ENCODE data around the gene POSTN.

Gene POSTN, protein sequence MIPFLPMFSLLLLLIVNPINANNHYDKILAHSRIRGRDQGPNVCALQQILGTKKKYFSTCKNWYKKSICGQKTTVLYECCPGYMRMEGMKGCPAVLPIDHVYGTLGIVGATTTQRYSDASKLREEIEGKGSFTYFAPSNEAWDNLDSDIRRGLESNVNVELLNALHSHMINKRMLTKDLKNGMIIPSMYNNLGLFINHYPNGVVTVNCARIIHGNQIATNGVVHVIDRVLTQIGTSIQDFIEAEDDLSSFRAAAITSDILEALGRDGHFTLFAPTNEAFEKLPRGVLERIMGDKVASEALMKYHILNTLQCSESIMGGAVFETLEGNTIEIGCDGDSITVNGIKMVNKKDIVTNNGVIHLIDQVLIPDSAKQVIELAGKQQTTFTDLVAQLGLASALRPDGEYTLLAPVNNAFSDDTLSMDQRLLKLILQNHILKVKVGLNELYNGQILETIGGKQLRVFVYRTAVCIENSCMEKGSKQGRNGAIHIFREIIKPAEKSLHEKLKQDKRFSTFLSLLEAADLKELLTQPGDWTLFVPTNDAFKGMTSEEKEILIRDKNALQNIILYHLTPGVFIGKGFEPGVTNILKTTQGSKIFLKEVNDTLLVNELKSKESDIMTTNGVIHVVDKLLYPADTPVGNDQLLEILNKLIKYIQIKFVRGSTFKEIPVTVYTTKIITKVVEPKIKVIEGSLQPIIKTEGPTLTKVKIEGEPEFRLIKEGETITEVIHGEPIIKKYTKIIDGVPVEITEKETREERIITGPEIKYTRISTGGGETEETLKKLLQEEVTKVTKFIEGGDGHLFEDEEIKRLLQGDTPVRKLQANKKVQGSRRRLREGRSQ

DNA sequence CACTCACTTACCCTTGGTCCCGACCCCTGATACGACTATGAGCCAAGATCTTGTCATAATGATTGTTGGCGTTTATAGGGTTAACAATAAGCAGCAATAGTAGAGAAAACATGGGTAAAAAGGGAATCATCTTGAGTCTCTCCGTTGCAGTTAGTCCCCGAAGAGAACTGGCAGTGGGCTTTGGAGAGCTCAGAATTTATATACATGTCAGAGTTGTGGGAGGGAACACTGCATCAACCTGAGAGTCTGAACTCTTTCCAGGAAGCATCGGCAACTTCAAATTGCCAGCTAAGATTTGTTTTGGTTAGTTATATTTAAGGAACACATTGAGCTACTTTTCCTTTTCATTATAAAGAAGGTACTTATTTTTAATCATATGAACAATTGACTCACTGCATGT, at the start of gene POSTN:
Gene POSTN (minus strand): TSS at position 172 of the 400 bp plus-strand sequence. CDS start 42 bp downstream, at position 130.
- H3K4me2 ChIP-seq = no peak within 1 kb of the TSS
- H3K4me1 ChIP-seq (ENCODE audit: low read depth, poor library complexity, severe bottlenecking) = no peaks in the 10 kb centered on the region
- H3K27ac ChIP-seq = no peak within 1 kb of the TSS
- H3K27me3 ChIP-seq (ENCODE audit: insufficient read depth, low read depth) = no peaks in the 10 kb centered on the region
- H3K36me3 ChIP-seq (ENCODE audit: insufficient read depth) = no peaks in the 10 kb centered on the region
- no peak within 1 kb of the TSS for H2AFZ ChIP-seq (ENCODE audit: low read depth)
- no peaks in the 10 kb centered on the region for H3K79me2 ChIP-seq (ENCODE audit: insufficient read depth, low read depth)
- H4K20me1 ChIP-seq (ENCODE audit: insufficient read depth) = no peaks in the 10 kb centered on the region
- TF ChIP-seq, protein P1, sequence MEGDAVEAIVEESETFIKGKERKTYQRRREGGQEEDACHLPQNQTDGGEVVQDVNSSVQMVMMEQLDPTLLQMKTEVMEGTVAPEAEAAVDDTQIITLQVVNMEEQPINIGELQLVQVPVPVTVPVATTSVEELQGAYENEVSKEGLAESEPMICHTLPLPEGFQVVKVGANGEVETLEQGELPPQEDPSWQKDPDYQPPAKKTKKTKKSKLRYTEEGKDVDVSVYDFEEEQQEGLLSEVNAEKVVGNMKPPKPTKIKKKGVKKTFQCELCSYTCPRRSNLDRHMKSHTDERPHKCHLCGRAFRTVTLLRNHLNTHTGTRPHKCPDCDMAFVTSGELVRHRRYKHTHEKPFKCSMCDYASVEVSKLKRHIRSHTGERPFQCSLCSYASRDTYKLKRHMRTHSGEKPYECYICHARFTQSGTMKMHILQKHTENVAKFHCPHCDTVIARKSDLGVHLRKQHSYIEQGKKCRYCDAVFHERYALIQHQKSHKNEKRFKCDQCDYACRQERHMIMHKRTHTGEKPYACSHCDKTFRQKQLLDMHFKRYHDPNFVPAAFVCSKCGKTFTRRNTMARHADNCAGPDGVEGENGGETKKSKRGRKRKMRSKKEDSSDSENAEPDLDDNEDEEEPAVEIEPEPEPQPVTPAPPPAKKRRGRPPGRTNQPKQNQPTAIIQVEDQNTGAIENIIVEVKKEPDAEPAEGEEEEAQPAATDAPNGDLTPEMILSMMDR (conservative IDR thresholded peaks at IDR 0.05; ENCODE audit: low read depth, low read length) = no peak
- no peak within 1 kb of the TSS for H3K4me3 ChIP-seq (IDR thresholded peaks at IDR 0.05; ENCODE audit: insufficient read depth, low read depth, low read length)
- no peak within 1 kb of the TSS for H3K9ac ChIP-seq

DNA sequence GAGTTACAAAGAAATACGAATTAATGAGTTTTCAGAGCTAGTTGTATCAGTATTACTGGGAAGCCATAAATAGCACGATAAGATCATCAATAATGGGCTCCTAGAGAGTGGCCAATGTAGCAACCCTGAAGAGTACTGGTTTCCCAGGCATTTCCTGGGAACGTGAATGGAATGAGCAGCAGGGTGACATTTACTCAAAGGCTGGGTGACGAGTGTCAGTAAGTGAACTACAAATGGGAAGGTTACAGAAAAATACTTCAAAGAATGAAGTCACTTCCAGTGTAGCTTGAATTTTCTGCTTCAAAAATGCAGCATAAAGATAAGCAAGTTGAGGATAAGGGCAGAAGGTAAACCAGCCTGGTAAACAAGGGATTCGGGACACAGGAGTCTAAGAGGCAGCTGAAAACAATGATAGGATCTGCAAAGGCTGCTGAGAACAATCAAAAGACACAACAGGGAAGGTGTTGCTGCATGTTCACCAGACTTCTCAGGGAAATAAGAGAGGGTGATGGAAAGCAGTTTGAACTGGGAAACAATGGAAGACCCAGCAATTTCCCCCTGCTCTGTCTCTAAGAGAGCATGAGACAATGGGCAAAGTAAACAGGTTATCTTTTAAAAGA, 48.6 kb upstream of the POSTN start:
- Histone ChIP-seq H2AFZ (ENCODE audit: low read depth) (no peak overlapping the region), H3K4me3 (IDR thresholded peaks at IDR 0.05; ENCODE audit: insufficient read depth, low read depth, low read length) (no peak overlapping the region), H3K4me1 (ENCODE audit: low read depth, poor library complexity, severe bottlenecking) (no peaks in the 10 kb centered on the region), H3K27me3 (ENCODE audit: insufficient read depth, low read depth) (no peaks in the 10 kb centered on the region), H3K4me2 (no peak overlapping the region), H4K20me1 (ENCODE audit: insufficient read depth) (no peaks in the 10 kb centered on the region), H3K9ac (no peak overlapping the region), H3K79me2 (ENCODE audit: insufficient read depth, low read depth) (no peaks in the 10 kb centered on the region), H3K36me3 (ENCODE audit: insufficient read depth) (no peaks in the 10 kb centered on the region), H3K27ac (no peak overlapping the region)
- TF ChIP-seq, protein P1 (conservative IDR thresholded peaks at IDR 0.05; ENCODE audit: low read depth, low read length) = no peak

DNA sequence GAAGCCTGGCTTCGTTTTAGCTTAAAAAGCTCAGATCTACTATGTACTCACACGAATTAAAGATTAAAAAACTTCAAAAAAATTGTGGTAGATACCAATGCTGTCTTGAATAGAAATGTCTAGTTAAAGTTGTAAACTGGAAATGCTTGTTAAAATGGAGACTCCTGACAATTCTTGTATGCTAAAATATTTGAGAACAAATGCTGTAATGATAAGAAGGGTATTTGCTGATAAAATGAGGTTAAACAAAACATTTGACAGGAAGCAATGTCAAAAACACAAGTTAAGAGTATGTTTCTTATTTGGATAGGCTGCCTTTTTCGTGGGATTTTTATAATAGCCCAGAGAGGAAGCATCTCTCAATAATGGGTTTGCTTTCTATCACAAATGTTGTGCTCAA, 48.0 kb upstream of the POSTN start:
- H2AFZ ChIP-seq (ENCODE audit: low read depth) = no peak overlapping the region
- H3K4me2 ChIP-seq = no peak overlapping the region
- H3K4me3 ChIP-seq (IDR thresholded peaks at IDR 0.05; ENCODE audit: insufficient read depth, low read depth, low read length) = no peak overlapping the region
- no peak overlapping the region for H3K9ac ChIP-seq
- no peak overlapping the region for H3K27ac ChIP-seq
- TF ChIP-seq, protein P1 (conservative IDR thresholded peaks at IDR 0.05; ENCODE audit: low read depth, low read length) = no peak
- no peaks in the 10 kb centered on the region for H3K4me1 ChIP-seq (ENCODE audit: low read depth, poor library complexity, severe bottlenecking)
- no peaks in the 10 kb centered on the region for H4K20me1 ChIP-seq (ENCODE audit: insufficient read depth)
- H3K79me2 ChIP-seq (ENCODE audit: insufficient read depth, low read depth) = no peaks in the 10 kb centered on the region
- no peaks in the 10 kb centered on the region for H3K36me3 ChIP-seq (ENCODE audit: insufficient read depth)
- H3K27me3 ChIP-seq (ENCODE audit: insufficient read depth, low read depth) = no peaks in the 10 kb centered on the region

DNA sequence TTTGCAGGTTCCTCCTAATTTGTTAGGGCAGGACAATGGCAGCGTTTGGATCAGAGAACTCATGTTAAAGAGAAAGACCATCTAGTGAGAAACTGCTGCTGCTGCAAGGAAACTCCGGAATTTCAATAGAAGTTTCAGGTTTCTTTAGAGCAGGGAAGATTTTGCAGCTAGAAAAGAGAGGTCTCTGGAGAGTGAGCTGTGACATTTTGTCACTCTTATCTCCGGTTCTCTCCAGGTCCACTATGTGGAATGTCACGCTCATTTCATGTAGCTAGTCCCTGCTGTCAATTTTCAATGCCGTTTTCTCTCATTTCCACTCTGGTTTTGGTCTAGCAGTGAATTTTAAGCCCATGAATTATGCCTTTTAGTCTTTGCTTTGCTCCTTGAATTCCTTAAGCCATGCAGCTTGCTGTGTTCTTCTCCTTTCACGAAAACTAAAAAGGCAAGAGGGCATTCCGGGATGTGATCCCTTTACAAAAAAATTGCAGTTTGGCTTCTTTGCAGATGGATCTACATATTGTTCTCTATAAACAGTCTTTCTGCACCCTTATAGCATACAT, 46.7 kb upstream of the POSTN start:
- H3K27ac ChIP-seq = no peak overlapping the region
- no peaks in the 10 kb centered on the region for H3K36me3 ChIP-seq (ENCODE audit: insufficient read depth)
- no peak overlapping the region for H3K9ac ChIP-seq
- no peaks in the 10 kb centered on the region for H3K79me2 ChIP-seq (ENCODE audit: insufficient read depth, low read depth)
- no peaks in the 10 kb centered on the region for H4K20me1 ChIP-seq (ENCODE audit: insufficient read depth)
- no peaks in the 10 kb centered on the region for H3K27me3 ChIP-seq (ENCODE audit: insufficient read depth, low read depth)
- H2AFZ ChIP-seq (ENCODE audit: low read depth) = no peak overlapping the region
- TF ChIP-seq, protein P1 (conservative IDR thresholded peaks at IDR 0.05; ENCODE audit: low read depth, low read length) = no peak
- H3K4me3 ChIP-seq (IDR thresholded peaks at IDR 0.05; ENCODE audit: insufficient read depth, low read depth, low read length) = no peak overlapping the region
- no peak overlapping the region for H3K4me2 ChIP-seq
- H3K4me1 ChIP-seq (ENCODE audit: low read depth, poor library complexity, severe bottlenecking) = no peaks in the 10 kb centered on the region

All from KMS-11 (cell line).